Measurements from ENCODE around the gene MOCS3.

MOCS3 gene

GRCh38 chr20:51012357-51012756, 53.7 kb downstream of the MOCS3 start:
- DNase-seq (ENCODE audit: low read depth), result no peak
